Measurements from ENCODE around the gene GSDME.

DNA sequence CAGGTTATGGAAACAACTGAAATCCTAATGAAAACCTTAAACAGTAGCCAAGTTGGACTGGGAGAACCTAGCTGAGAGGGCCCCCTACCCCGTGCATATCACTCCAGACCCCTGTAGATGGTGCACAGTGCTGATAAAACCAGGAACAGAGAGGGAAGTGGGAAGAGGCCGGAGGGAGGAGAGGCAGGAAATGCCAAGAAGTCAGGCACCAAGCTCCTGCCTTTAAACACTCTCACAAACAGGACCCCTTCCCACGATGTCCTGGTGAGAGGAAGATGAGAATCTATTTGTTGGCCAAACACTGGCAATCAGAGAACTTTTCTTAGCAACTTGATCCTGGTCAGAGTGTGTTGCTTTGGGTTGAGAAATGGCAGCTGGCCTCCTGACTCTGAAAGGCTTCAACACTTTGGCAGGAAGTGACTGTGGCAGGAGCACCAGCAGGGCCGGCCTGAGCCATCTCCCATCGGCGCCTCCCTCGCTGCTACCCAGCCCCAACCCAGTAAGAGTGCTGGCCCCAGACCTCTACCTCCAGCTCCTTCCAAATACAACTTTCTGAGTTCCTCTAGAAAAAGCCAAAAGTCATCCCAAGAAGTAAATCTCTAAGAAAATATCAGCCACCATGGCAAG lies 39.5 kb downstream of the GSDME start:
- TF ChIP-seq, protein P1, sequence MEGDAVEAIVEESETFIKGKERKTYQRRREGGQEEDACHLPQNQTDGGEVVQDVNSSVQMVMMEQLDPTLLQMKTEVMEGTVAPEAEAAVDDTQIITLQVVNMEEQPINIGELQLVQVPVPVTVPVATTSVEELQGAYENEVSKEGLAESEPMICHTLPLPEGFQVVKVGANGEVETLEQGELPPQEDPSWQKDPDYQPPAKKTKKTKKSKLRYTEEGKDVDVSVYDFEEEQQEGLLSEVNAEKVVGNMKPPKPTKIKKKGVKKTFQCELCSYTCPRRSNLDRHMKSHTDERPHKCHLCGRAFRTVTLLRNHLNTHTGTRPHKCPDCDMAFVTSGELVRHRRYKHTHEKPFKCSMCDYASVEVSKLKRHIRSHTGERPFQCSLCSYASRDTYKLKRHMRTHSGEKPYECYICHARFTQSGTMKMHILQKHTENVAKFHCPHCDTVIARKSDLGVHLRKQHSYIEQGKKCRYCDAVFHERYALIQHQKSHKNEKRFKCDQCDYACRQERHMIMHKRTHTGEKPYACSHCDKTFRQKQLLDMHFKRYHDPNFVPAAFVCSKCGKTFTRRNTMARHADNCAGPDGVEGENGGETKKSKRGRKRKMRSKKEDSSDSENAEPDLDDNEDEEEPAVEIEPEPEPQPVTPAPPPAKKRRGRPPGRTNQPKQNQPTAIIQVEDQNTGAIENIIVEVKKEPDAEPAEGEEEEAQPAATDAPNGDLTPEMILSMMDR (IDR thresholded peaks at IDR 0.05; ENCODE audit: insufficient read depth, low read length) = no peak
- TF ChIP-seq POLR2AphosphoS5 (IDR thresholded peaks at IDR 0.05; ENCODE audit: low read depth) (no peak), GABPA (IDR thresholded peaks at IDR 0.05; ENCODE audit: low read depth) (no peak)
- TF ChIP-seq, protein P2, sequence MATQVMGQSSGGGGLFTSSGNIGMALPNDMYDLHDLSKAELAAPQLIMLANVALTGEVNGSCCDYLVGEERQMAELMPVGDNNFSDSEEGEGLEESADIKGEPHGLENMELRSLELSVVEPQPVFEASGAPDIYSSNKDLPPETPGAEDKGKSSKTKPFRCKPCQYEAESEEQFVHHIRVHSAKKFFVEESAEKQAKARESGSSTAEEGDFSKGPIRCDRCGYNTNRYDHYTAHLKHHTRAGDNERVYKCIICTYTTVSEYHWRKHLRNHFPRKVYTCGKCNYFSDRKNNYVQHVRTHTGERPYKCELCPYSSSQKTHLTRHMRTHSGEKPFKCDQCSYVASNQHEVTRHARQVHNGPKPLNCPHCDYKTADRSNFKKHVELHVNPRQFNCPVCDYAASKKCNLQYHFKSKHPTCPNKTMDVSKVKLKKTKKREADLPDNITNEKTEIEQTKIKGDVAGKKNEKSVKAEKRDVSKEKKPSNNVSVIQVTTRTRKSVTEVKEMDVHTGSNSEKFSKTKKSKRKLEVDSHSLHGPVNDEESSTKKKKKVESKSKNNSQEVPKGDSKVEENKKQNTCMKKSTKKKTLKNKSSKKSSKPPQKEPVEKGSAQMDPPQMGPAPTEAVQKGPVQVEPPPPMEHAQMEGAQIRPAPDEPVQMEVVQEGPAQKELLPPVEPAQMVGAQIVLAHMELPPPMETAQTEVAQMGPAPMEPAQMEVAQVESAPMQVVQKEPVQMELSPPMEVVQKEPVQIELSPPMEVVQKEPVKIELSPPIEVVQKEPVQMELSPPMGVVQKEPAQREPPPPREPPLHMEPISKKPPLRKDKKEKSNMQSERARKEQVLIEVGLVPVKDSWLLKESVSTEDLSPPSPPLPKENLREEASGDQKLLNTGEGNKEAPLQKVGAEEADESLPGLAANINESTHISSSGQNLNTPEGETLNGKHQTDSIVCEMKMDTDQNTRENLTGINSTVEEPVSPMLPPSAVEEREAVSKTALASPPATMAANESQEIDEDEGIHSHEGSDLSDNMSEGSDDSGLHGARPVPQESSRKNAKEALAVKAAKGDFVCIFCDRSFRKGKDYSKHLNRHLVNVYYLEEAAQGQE (IDR thresholded peaks at IDR 0.05; ENCODE audit: insufficient replicate concordance, low read depth) = no peak

Data from HL-60 (cell line).